Mesenchymal stem cell (in vitro differentiated cells and primary cell): Measurements from ENCODE around the gene KRT71.

Source experiments
- DNase-seq: peaks from one replicate; pipeline ENCODE4 v3.0.0-alpha.2; 2013
- H2AFZ ChIP-seq: one replicate; pipeline ENCODE4 v1.6.1; 2013; ENCODE audit warnings: low read depth, mild to moderate bottlenecking, control low read depth, inconsistent platforms, low read length, moderate library complexity
- H2AK5ac ChIP-seq: 2 replicates; pipeline ENCODE4 v1.6.1; 2013; ENCODE audit warnings: low read length, moderate library complexity, mild to moderate bottlenecking, inconsistent platforms; ENCODE audit not compliant: severe bottlenecking
- H2BK120ac ChIP-seq: one replicate; pipeline ENCODE4 v1.6.1; 2013; ENCODE audit warnings: low read depth, mild to moderate bottlenecking, inconsistent platforms, low read length, moderate library complexity
- H2BK12ac ChIP-seq, 2 experiments: one replicate each; pipeline ENCODE4 v1.6.1; 2013; ENCODE audit warnings: inconsistent platforms in 2 of 2, low read length in 2 of 2, mild to moderate bottlenecking in 2 of 2, moderate library complexity in 2 of 2, control low read depth in 1 of 2
- H2BK15ac ChIP-seq: one replicate; pipeline ENCODE4 v1.6.1; 2013; ENCODE audit warnings: mild to moderate bottlenecking, low read depth, inconsistent platforms; ENCODE audit not compliant: poor library complexity, severe bottlenecking
- H2BK5ac ChIP-seq: 2 replicates; pipeline ENCODE4 v1.6.1; 2013; ENCODE audit warnings: low read depth, mild to moderate bottlenecking, low read length, control low read depth, inconsistent platforms; ENCODE audit not compliant: poor library complexity, severe bottlenecking
- H3K14ac ChIP-seq, 2 experiments: one replicate each; pipeline ENCODE4 v1.6.1; 2013; ENCODE audit warnings: inconsistent platforms in 2 of 2, low read length in 2 of 2, control low read depth in 1 of 2, mild to moderate bottlenecking in 1 of 2, moderate library complexity in 1 of 2
- H3K18ac ChIP-seq, 2 experiments: one replicate each; pipeline ENCODE4 v1.6.1; 2013; ENCODE audit warnings: inconsistent platforms in 2 of 2, low read length in 2 of 2, control low read depth in 1 of 2, low read depth in 1 of 2, mild to moderate bottlenecking in 1 of 2
- H3K23ac ChIP-seq, 2 experiments: one replicate each; pipeline ENCODE4 v1.6.1; 2013; ENCODE audit warnings: inconsistent platforms in 2 of 2, low read length in 2 of 2, mild to moderate bottlenecking in 2 of 2, moderate library complexity in 2 of 2, control low read depth in 1 of 2
- H3K27ac ChIP-seq: 2 replicates; pipeline ENCODE4 v1.5.1; 2013; ENCODE audit warnings: mild to moderate bottlenecking, moderate library complexity, low read length, control low read depth, inconsistent platforms; ENCODE audit not compliant: poor library complexity, severe bottlenecking
- H3K27me3 ChIP-seq, 2 experiments: 2 replicates each; pipeline versions ENCODE4 v1.6.1 to v1.7.0; 2013; ENCODE audit warnings: low read length in 2 of 2, mild to moderate bottlenecking in 2 of 2, moderate library complexity in 2 of 2, control low read depth in 1 of 2, inconsistent platforms in 1 of 2; ENCODE audit not compliant: control insufficient read depth in 1 of 2, insufficient read depth in 1 of 2
- H3K36me3 ChIP-seq, 2 experiments: 2 replicates each; pipeline versions ENCODE4 v1.6.1 to v1.7.0; 2013; ENCODE audit warnings: low read length in 2 of 2, control low read depth in 1 of 2, inconsistent platforms in 1 of 2, low read depth in 1 of 2, mild to moderate bottlenecking in 1 of 2; ENCODE audit not compliant: insufficient read depth in 2 of 2, control insufficient read depth in 1 of 2
- H3K4ac ChIP-seq, 2 experiments: one replicate each; pipeline ENCODE4 v1.6.1; 2013; ENCODE audit warnings: inconsistent platforms in 2 of 2, low read length in 2 of 2, mild to moderate bottlenecking in 2 of 2, moderate library complexity in 2 of 2, control low read depth in 1 of 2, low read depth in 1 of 2
- H3K4me1 ChIP-seq: 2 replicates; pipeline ENCODE4 v1.6.1; 2013; ENCODE audit warnings: low read depth, low read length, control low read depth; ENCODE audit not compliant: control insufficient read depth, insufficient read depth
- H3K4me2 ChIP-seq: 2 replicates; pipeline ENCODE4 v1.6.1; 2013; ENCODE audit warnings: low read length, mild to moderate bottlenecking, inconsistent platforms; ENCODE audit not compliant: poor library complexity, severe bottlenecking
- H3K4me3 ChIP-seq, 2 experiments: 2 replicates each; pipeline versions ENCODE4 v1.5.1 to v1.7.0; 2013; ENCODE audit warnings: low read length in 2 of 2, mild to moderate bottlenecking in 2 of 2, control low read depth in 1 of 2, low read depth in 1 of 2; ENCODE audit not compliant: insufficient read depth in 1 of 2
- H3K79me1 ChIP-seq: replicated peaks from 2 replicates; pipeline ENCODE4 v1.6.1; 2013; ENCODE audit warnings: mild to moderate bottlenecking, control low read depth, low read length, inconsistent platforms; ENCODE audit not compliant: poor library complexity, severe bottlenecking
- H3K9ac ChIP-seq: 2 replicates; pipeline ENCODE4 v1.7.0; 2013; ENCODE audit warnings: mild to moderate bottlenecking, low read length, moderate library complexity
- H3K9me3 ChIP-seq: 2 replicates; pipeline ENCODE4 v1.7.0; 2013; ENCODE audit warnings: mild to moderate bottlenecking, low read length; ENCODE audit not compliant: control insufficient read depth
- H4K8ac ChIP-seq: one replicate; pipeline ENCODE4 v1.6.1; 2013; ENCODE audit warnings: inconsistent platforms, mild to moderate bottlenecking, low read length, moderate library complexity
- H4K91ac ChIP-seq: one replicate; pipeline ENCODE4 v1.6.1; 2013; ENCODE audit warnings: mild to moderate bottlenecking, low read length, inconsistent platforms
- WGBS: methylation state at CpG from one replicate; pipeline ENCODE4 v1.1.7; 2013; ENCODE audit warnings: mixed read lengths; 5-methylcytosine and 5-hydroxymethylcytosine counted together

KRT71 gene

GRCh38 chr12:52533686-52534470 is 19.1 kb downstream of the KRT71 start:
- H3K4ac ChIP-seq, result no peak overlapping the region
- no peak overlapping the region for H2AFZ ChIP-seq
- no peak overlapping the region for H2BK15ac ChIP-seq
- no peak overlapping the region for H4K8ac ChIP-seq
- H3K79me1 ChIP-seq, result no peaks in the 10 kb centered on the region
- H3K4me2 ChIP-seq, result no peak overlapping the region
- no peaks in the 10 kb centered on the region for H3K9me3 ChIP-seq
- peak overlapping the region in 1 of 2 experiments; percentile 38 for H3K14ac ChIP-seq
- DNase-seq, result no peak
- no peaks in the 10 kb centered on the region for H3K36me3 ChIP-seq
- no peak overlapping the region for H3K9ac ChIP-seq
- H3K18ac ChIP-seq, result no peak overlapping the region
- H2BK12ac ChIP-seq, result no peak overlapping the region
- H3K4me3 ChIP-seq, result no peak overlapping the region
- H3K23ac ChIP-seq, result peak overlapping the region in 1 of 2 experiments; percentile 30
- no peak overlapping the region for H2AK5ac ChIP-seq
- H3K4me1 ChIP-seq, result no peaks in the 10 kb centered on the region
- 78% methylated on average over 8 of the region's 10 CpGs for WGBS
- no peak overlapping the region for H3K27ac ChIP-seq
- H3K27me3 ChIP-seq, result peaks cover 9 to 64% of the 10 kb centered on the region in 2 experiments
- no peak overlapping the region for H4K91ac ChIP-seq
- no peak overlapping the region for H2BK5ac ChIP-seq
- no peak overlapping the region for H2BK120ac ChIP-seq

DNA sequence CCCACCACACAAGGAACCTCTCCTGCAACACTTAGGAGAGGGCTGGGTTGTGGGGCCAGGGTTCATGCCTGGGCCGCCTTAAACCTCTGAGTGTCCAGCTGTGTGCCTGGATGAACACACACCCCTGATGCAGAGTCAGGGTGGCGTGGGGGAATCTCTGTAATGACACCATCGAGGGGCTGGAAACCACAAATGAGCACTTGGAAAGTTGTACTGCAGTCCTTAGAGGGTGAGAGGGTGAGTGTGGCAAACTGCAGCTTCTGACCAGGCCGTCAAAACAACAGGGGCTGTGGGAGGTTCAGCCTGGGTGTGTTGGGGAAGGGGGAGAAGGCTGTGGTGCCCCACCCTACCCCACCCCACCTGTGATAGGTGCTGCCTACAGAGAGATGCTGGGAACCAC is 20.3 kb downstream of the KRT71 start:
- Histone ChIP-seq H2AFZ (no peak overlapping the region), H3K18ac (no peak overlapping the region), H3K9me3 (no peaks in the 10 kb centered on the region), H3K4me2 (no peak overlapping the region), H3K27me3 (peaks cover 9 to 62% of the 10 kb centered on the region in 2 experiments), H3K79me1 (no peaks in the 10 kb centered on the region), H3K4ac (no peak overlapping the region), H2BK5ac (no peak overlapping the region), H3K27ac (no peak overlapping the region), H3K4me3 (no peak overlapping the region), H4K8ac (no peak overlapping the region), H4K91ac (no peak overlapping the region), H3K14ac (no peak overlapping the region), H3K4me1 (no peaks in the 10 kb centered on the region), H3K36me3 (no peaks in the 10 kb centered on the region), H2BK15ac (no peak overlapping the region), H2AK5ac (no peak overlapping the region), H2BK12ac (no peak overlapping the region), H2BK120ac (no peak overlapping the region), H3K9ac (no peak overlapping the region), H3K23ac (no peak overlapping the region)
- DNase-seq, result no peak
- WGBS, result 61% methylated on average over 3 of the region's 4 CpGs

GRCh38 chr12:52531566-52532300 is 21.2 kb downstream of the KRT71 start:
- WGBS, result 92% methylated on average over 16 of the region's 18 CpGs
- Histone ChIP-seq H4K91ac (no peak overlapping the region), H2AK5ac (no peak overlapping the region), H2BK15ac (no peak overlapping the region), H3K14ac (no peak overlapping the region), H3K79me1 (no peaks in the 10 kb centered on the region), H3K4ac (no peak overlapping the region), H3K4me2 (no peak overlapping the region), H3K4me3 (no peak overlapping the region), H3K27ac (no peak overlapping the region), H3K27me3 (peaks cover 9 to 60% of the 10 kb centered on the region in 2 experiments), H2BK5ac (no peak overlapping the region), H2BK120ac (no peak overlapping the region), H3K18ac (no peak overlapping the region), H2AFZ (no peak overlapping the region), H3K23ac (no peak overlapping the region), H3K36me3 (no peaks in the 10 kb centered on the region), H2BK12ac (no peak overlapping the region), H3K4me1 (no peaks in the 10 kb centered on the region), H3K9me3 (no peaks in the 10 kb centered on the region), H3K9ac (no peak overlapping the region), H4K8ac (no peak overlapping the region)
- DNase-seq, result no peak

DNA sequence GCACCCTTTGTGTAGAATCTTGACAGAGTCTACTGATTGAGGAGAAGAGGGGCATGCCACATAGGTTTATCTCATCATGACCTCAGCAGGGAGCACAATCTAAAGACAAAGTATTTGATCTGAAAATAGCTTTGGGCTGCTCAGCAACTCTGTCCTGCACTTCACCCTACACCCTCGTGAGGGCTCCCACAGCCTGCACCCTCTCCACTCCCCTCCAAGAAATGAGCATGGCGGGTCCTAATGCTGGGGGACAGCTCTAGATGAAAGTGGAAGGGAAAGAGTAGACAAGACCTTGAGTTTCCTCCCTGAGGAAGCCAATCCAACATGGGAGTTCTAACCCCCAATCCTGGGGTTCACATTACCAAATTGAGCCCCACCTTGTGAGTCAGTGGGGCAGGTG is 22.0 kb downstream of the KRT71 start:
- Histone ChIP-seq H3K4me1 (no peaks in the 10 kb centered on the region), H2AK5ac (no peak overlapping the region), H2BK120ac (no peak overlapping the region), H3K79me1 (no peaks in the 10 kb centered on the region), H3K36me3 (no peaks in the 10 kb centered on the region), H2AFZ (no peak overlapping the region), H3K14ac (no peak overlapping the region), H3K4me2 (no peak overlapping the region), H3K9ac (no peak overlapping the region), H3K27me3 (peaks cover 9 to 67% of the 10 kb centered on the region in 2 experiments), H4K8ac (no peak overlapping the region), H4K91ac (no peak overlapping the region), H2BK15ac (no peak overlapping the region), H3K27ac (no peak overlapping the region), H3K18ac (no peak overlapping the region), H3K9me3 (no peaks in the 10 kb centered on the region), H3K4ac (no peak overlapping the region), H3K4me3 (no peak overlapping the region), H2BK12ac (no peak overlapping the region), H3K23ac (no peak overlapping the region), H2BK5ac (no peak overlapping the region)
- DNase-seq, result no peak
- WGBS, result 57% methylated on average over 1 of the region's 2 CpGs
